Endothelial cell of umbilical vein (primary cell): ENCODE measurements around the gene SYT6. TPM values are rescaled to one million over a fixed set of nuclear protein-coding genes. Genes with fewer than 3 reads are reported as not detected.
A peak's percentile ranks its signal among the peaks of the same experiment; 100 is the strongest.

Experiments used
- Bru-seq: library from RNA; stranded (reverse); fragments of 400-500 nt; gene quantifications from one replicate; lab custom pipeline; 2021; lab: Mats Ljungman, UMichigan
- BruChase-seq, 2 experiments: library from RNA; stranded (reverse); fragments of 400-500 nt; gene quantifications; one replicate each; lab custom pipeline; 2021; lab: Mats Ljungman, UMichigan
- BruUV-seq: library from RNA; stranded (reverse); fragments of 400-500 nt; replicated peaks from 2 replicates; lab custom pipeline; 2021; lab: Mats Ljungman, UMichigan
- CTCF ChIA-PET: fragments of 300-600, 350-600 bp; sonication (Branson Sonifier 250); formaldehyde crosslinking; loops from one replicate; lab custom pipeline; 2021; ENCODE audit warnings: antibody characterized with exemption, inconsistent platforms; lab: Charles Lee
- POLR2A ChIA-PET: fragments of 300-600, 350-600 bp; sonication (Branson Sonifier 250); formaldehyde crosslinking; loops from one replicate; lab custom pipeline; 2021; ENCODE audit warnings: antibody characterized with exemption, inconsistent platforms; lab: Charles Lee
- DNase-seq: peaks from one replicate; pipeline ENCODE4 v3.0.0-alpha.2; 2011; ENCODE audit warnings: low read depth, low spot score
- FAIRE-seq: peaks from 2 replicates; lab custom pipeline; 2011; peaks lifted over from hg19 to GRCh38; lab: Jason Lieb, UNC
- H2AFZ ChIP-seq: 2 replicates; pipeline ENCODE4 v1.6.0; 2012; ENCODE audit warnings: low read depth, low read length, control low read depth, inconsistent platforms
- H3K27ac ChIP-seq: 2 replicates; pipeline ENCODE4 v1.5.1; 2011; ENCODE audit warnings: low read depth, mild to moderate bottlenecking, control low read depth, low read length, moderate library complexity; ENCODE audit not compliant: insufficient read depth
- H3K27me3 ChIP-seq, 2 experiments: 2 replicates each; pipeline versions ENCODE4 v1.6.0 to v1.6.1; 2011; ENCODE audit warnings: low read length in 2 of 2, mixed read lengths in 1 of 2; ENCODE audit not compliant: control insufficient read depth in 2 of 2, insufficient read depth in 2 of 2
- H3K36me3 ChIP-seq, 2 experiments: 2 replicates in 1 of 2; 3 replicates in 1 of 2; pipeline ENCODE4 v1.5.1; 2011; ENCODE audit warnings: low read length in 2 of 2, mild to moderate bottlenecking in 1 of 2, moderate library complexity in 1 of 2; ENCODE audit not compliant: control insufficient read depth in 2 of 2, insufficient read depth in 2 of 2; ENCODE audit errors: extremely low read depth in 1 of 2
- H3K4me1 ChIP-seq: 3 replicates; pipeline ENCODE4 v1.5.1; 2011; ENCODE audit warnings: mild to moderate bottlenecking, low read length; ENCODE audit not compliant: control insufficient read depth, insufficient read depth; ENCODE audit errors: extremely low read depth
- H3K4me2 ChIP-seq: 2 replicates; pipeline ENCODE4 v1.6.1; 2011; ENCODE audit warnings: low read length, control low read depth, mixed read lengths; ENCODE audit not compliant: insufficient read depth
- H3K4me3 ChIP-seq, 3 experiments: fragments of 200-600 bp in 1 of 3; sonication (generic), shearing (Covaris generic) in 1 of 3; replicated peaks in 1 of 3; 2 replicates each; pipeline ENCODE4 v1.5.1; 2011 to 2016; ENCODE audit warnings: control low read depth in 3 of 3, low read length in 3 of 3, mild to moderate bottlenecking in 2 of 3, inconsistent platforms in 1 of 3, low read depth in 1 of 3, moderate library complexity in 1 of 3; ENCODE audit not compliant: insufficient read depth in 1 of 3
- H3K79me2 ChIP-seq: 2 replicates; pipeline ENCODE4 v1.6.0; 2012; ENCODE audit warnings: low read length, inconsistent platforms; ENCODE audit not compliant: control insufficient read depth, insufficient read depth
- H3K9ac ChIP-seq: replicated peaks from 2 replicates; pipeline ENCODE3; 2011; ENCODE audit warnings: low read length, control low read depth; ENCODE audit not compliant: insufficient read depth; ENCODE audit errors: extremely low read depth
- H3K9me1 ChIP-seq: replicated peaks from 3 replicates; pipeline ENCODE4 v1.6.0; 2011; ENCODE audit warnings: mild to moderate bottlenecking, low read length; ENCODE audit not compliant: control insufficient read depth, insufficient read depth; ENCODE audit errors: extremely low read depth
- H3K9me3 ChIP-seq: replicated peaks from 2 replicates; pipeline ENCODE4 v1.5.1; 2012; ENCODE audit warnings: low read length, inconsistent platforms; ENCODE audit not compliant: control insufficient read depth, insufficient read depth
- H4K20me1 ChIP-seq: replicated peaks from 2 replicates; pipeline ENCODE3; 2011; ENCODE audit warnings: mild to moderate bottlenecking, low read length; ENCODE audit not compliant: control insufficient read depth, insufficient read depth; ENCODE audit errors: extremely low read depth
- EZH2 ChIP-seq: IDR thresholded peaks from 2 replicates; pipeline ENCODE4 v1.6.1; 2012; ENCODE audit warnings: borderline replicate concordance, low read depth, mild to moderate bottlenecking, moderate library complexity, low read length, inconsistent platforms; ENCODE audit not compliant: severe bottlenecking
- FOS ChIP-seq: IDR thresholded peaks from 2 replicates; pipeline ENCODE4 v1.6.1; 2011; ENCODE audit warnings: mild to moderate bottlenecking, low read length, moderate library complexity, borderline replicate concordance; ENCODE audit not compliant: insufficient read depth
- GATA2 ChIP-seq: IDR thresholded peaks from 2 replicates; pipeline ENCODE4 v1.7.0; 2011; ENCODE audit warnings: low read depth, mild to moderate bottlenecking, moderate library complexity, mixed read lengths, low read length; ENCODE audit not compliant: insufficient read length, insufficient read depth
- JUN ChIP-seq: IDR thresholded peaks from 2 replicates; pipeline ENCODE4 v1.6.1; 2011; ENCODE audit warnings: borderline replicate concordance, low read depth; ENCODE audit not compliant: insufficient read length, insufficient read depth
- MYC ChIP-seq: IDR thresholded peaks from one replicate; pipeline ENCODE4 v1.6.1; 2011; ENCODE audit warnings: mild to moderate bottlenecking, low read depth, low read length
- POLR2A ChIP-seq: IDR thresholded peaks from 2 replicates; pipeline ENCODE4 v1.6.1; 2012; ENCODE audit warnings: low read depth, mild to moderate bottlenecking, control low read depth, low read length
- POLR2AphosphoS5 ChIP-seq: IDR thresholded peaks from 2 replicates; pipeline ENCODE4 v1.6.1; 2012; ENCODE audit warnings: low read depth, mild to moderate bottlenecking, control low read depth, low read length, moderate library complexity; ENCODE audit not compliant: insufficient read depth
- dilution Hi-C: fragments of 300-500 bp; cut with MboI; formaldehyde crosslinking; loops from one replicate; pipeline ENCODE4 v1.15.0; 2019; ENCODE audit warnings: low sequenced_read_pairs; ENCODE audit not compliant: extremely low pct_ligation_motif_present
- intact Hi-C: fragments of 100-400 bp; cut with micrococcal nuclease; formaldehyde crosslinking; loops from one replicate; pipeline ENCODE4 v1.10.0; 2022
- long read RNA-seq: library from polyadenylated mRNA; stranded (forward); transcript quantifications from one replicate; pipeline ENCODE4 v2.0.0, GENCODE V29; 2021
- polyA minus RNA-seq, 3 experiments: library from RNA; depleted of rRNA, polyadenylated mRNA; stranded (reverse); fragments of >200 nt; gene quantifications; 1 replicate in 1 of 3; 2 replicates in 2 of 3; pipeline ENCODE4 v1.2.3, GENCODE V29; 2011
- polyA plus RNA-seq, 4 experiments: library from polyadenylated mRNA; depleted of rRNA in 3 of 4; stranded (reverse) in 3 of 4; unstranded in 1 of 4; fragments of >200 nt; gene quantifications; 2 replicates each; pipeline versions ENCODE4 v1.2.1 to v1.2.3, GENCODE V29; 2011 to 2012; ENCODE audit warnings: missing spikeins in 1 of 4
- total RNA-seq: library from RNA; stranded (reverse); gene quantifications from 2 replicates; pipeline ENCODE4 v1.2.3, GENCODE V29; 2021
- TF ChIP-seq, protein P1 (sequence below), 2 donors: IDR thresholded peaks; 1 replicate in 1 of 2; 2 replicates in 1 of 2; pipeline ENCODE4 v1.5.1; 2011; ENCODE audit warnings: low read length in 2 of 2, mild to moderate bottlenecking in 2 of 2, moderate library complexity in 2 of 2, control low read depth in 1 of 2, inconsistent platforms in 1 of 2, low read depth in 1 of 2; ENCODE audit not compliant: insufficient read depth in 1 of 2; ENCODE audit errors: extremely low read depth in 1 of 2
- TF ChIP-seq, protein P2 (sequence below): IDR thresholded peaks from 2 replicates; pipeline ENCODE4 v1.6.1; 2011; ENCODE audit not compliant: insufficient read depth, insufficient read length

Gene SYT6
- total RNA-seq, result not detected in 2 replicates
- 0.04 TPM in 1 of 2 replicates, not detected in the other for polyA plus RNA-seq
- not detected in 2 replicates for polyA plus RNA-seq (2011; cell fraction: cytosol; rRNA removed)
- not detected in 2 replicates for polyA plus RNA-seq (2011; cell fraction: nucleus; rRNA removed)
- polyA plus RNA-seq (2012), result not detected in 2 replicates
- not detected in 2 replicates for polyA minus RNA-seq
- polyA minus RNA-seq (2011; cell fraction: cytosol; rRNA and poly(A)+ RNA removed), result not detected
- not detected in 2 replicates for polyA minus RNA-seq (2011; cell fraction: nucleus; rRNA and poly(A)+ RNA removed)
- Bru-seq, nascent RNA, result not detected
- BruChase-seq, experiment 1, labeled RNA remaining after a 6-hour chase, result not detected
- BruChase-seq, experiment 2, labeled RNA remaining after a 2-hour chase, result not detected
- long read RNA-seq, result 0 reads

DNA sequence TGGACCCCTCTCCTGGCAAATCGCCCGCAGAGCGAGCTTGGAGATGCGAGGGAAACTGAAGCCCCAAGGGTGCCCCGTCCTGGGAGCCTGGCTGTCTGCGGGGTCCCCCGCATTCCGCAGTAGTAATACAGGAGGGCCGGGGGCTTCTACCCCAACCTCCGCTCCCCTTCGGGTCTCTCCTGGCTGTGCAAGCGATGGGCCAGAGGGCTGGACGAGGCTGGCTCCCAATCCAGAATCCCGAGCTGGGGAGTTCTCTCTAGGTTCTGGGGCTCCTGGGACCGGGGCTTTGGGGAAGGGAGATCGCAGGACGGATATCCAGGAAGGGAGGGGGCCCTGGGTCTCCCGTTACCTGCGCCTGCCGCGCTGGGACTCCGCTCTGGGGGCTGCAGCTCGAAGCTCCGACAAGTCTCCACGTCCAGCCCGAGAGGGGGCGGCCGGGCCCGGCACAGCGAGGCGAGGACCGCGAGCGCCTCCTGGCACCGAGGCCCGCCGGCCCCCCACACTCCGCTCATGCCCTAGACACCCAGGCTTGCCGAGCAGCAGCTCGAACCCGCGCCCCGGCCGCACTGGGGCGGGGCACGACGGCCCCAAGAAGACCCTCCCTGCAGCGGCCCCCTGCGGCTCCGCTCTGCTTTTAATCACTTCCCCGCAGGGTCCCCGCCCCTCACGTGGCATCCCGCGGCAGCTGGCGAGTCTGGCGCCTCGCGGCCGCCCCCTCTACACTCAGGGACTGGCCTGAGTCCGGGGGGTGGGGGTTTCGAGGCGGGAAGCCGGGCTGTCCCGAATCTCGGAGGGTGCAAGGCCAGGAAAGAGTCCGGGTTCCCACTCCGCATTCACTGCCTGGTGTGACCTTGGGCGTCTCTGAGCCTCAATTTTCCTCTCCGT is at the start of gene SYT6:
Gene SYT6 (minus strand): TSS at position 609 of the 885 bp plus-strand sequence. CDS start 97 bp downstream, at position 512.
- no peak within 1 kb of the TSS for H3K4me3 ChIP-seq
- no peak within 1 kb of the TSS for H2AFZ ChIP-seq
- H3K9me1 ChIP-seq, result no peaks in the 10 kb centered on the region
- no peak within 1 kb of the TSS for H3K4me2 ChIP-seq
- ChIA-PET CTCF (interaction anchor here (0.9 kb wide), 1 partner anchor 25 kb away, joined by 3 read pairs; no protein-coding TSS in a partner anchor), POLR2A (no interaction called here)
- no peaks in the 10 kb centered on the region for H3K79me2 ChIP-seq
- FAIRE-seq (no peak), DNase-seq (no peak)
- BruUV-seq, result no TSS peak
- H3K9ac ChIP-seq, result no peak within 1 kb of the TSS
- H3K27me3 ChIP-seq, result peaks cover 65 to 68% of the 10 kb centered on the region in 2 experiments
- no peaks in the 10 kb centered on the region for H3K9me3 ChIP-seq
- no peaks in the 10 kb centered on the region for H3K4me1 ChIP-seq
- no peak within 1 kb of the TSS for H3K27ac ChIP-seq
- intact Hi-C loops (loop anchor here (10.0 kb wide), 1 partner anchor 179 kb away; the partner anchor contains the start of gene OLFML3), dilution Hi-C loops (no loop called here)
- H4K20me1 ChIP-seq, result no peaks in the 10 kb centered on the region
- no peaks in the 10 kb centered on the region for H3K36me3 ChIP-seq
- TF ChIP-seq EZH2 (peak; percentile 89), POLR2A (no peak)

DNA sequence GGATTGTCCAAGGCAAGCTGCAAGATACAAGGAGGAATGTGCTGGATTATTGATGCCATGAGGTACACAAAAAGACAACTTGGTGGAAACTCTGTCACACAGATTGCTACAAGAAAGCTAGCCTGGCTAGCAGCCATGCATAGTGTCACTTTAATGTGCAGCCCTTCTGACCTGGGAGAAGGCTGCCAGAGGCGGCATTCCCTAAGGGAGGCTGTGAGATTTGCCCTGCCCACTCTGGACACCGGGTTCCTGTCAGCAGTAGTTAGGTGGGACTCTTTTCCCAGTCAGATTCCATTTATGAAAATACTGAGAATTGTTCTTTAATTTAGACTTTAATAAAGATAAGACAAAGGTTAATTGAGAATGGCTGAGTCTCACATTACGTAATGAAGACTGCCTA is 47.8 kb upstream of the SYT6 start:
- dilution Hi-C loops, result no loop called here
- no peaks in the 10 kb centered on the region for H3K27me3 ChIP-seq
- FAIRE-seq (no peak), DNase-seq (no peak)
- no peaks in the 10 kb centered on the region for H3K9me1 ChIP-seq
- H3K79me2 ChIP-seq, result no peaks in the 10 kb centered on the region
- no peaks in the 10 kb centered on the region for H4K20me1 ChIP-seq
- H3K9me3 ChIP-seq, result no peaks in the 10 kb centered on the region
- no peak overlapping the region for H3K27ac ChIP-seq
- no peaks in the 10 kb centered on the region for H3K36me3 ChIP-seq
- no peaks in the 10 kb centered on the region for H3K4me1 ChIP-seq
- H3K4me2 ChIP-seq, result no peak overlapping the region
- CTCF ChIA-PET, result no interaction called here
- no peak overlapping the region for H3K4me3 ChIP-seq
- H2AFZ ChIP-seq, result no peak overlapping the region
- H3K9ac ChIP-seq, result no peak overlapping the region
- POLR2A ChIA-PET, result no interaction called here
- intact Hi-C loops, result no loop called here
- BruUV-seq, result no TSS peak
- TF ChIP-seq JUN, result no peak
- no peak for TF ChIP-seq MYC
- TF ChIP-seq, protein P1, sequence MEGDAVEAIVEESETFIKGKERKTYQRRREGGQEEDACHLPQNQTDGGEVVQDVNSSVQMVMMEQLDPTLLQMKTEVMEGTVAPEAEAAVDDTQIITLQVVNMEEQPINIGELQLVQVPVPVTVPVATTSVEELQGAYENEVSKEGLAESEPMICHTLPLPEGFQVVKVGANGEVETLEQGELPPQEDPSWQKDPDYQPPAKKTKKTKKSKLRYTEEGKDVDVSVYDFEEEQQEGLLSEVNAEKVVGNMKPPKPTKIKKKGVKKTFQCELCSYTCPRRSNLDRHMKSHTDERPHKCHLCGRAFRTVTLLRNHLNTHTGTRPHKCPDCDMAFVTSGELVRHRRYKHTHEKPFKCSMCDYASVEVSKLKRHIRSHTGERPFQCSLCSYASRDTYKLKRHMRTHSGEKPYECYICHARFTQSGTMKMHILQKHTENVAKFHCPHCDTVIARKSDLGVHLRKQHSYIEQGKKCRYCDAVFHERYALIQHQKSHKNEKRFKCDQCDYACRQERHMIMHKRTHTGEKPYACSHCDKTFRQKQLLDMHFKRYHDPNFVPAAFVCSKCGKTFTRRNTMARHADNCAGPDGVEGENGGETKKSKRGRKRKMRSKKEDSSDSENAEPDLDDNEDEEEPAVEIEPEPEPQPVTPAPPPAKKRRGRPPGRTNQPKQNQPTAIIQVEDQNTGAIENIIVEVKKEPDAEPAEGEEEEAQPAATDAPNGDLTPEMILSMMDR (IDR thresholded peaks at IDR 0.05; ENCODE audit: extremely low read depth in 1 of 2, insufficient read depth in 1 of 2, low read depth in 1 of 2, low read length in 2 of 2), result no peak
- no peak for TF ChIP-seq GATA2
- no peak for TF ChIP-seq EZH2
- TF ChIP-seq FOS, result no peak
- TF ChIP-seq, protein P2, sequence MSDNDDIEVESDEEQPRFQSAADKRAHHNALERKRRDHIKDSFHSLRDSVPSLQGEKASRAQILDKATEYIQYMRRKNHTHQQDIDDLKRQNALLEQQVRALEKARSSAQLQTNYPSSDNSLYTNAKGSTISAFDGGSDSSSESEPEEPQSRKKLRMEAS, result no peak
- TF ChIP-seq POLR2AphosphoS5, result no peak
- TF ChIP-seq POLR2A, result no peak
